Activated gamma-delta T cell (primary cell): ENCODE measurements around the gene CAPN8.

Source experiments
- DNase-seq: peaks from one replicate; lab custom pipeline; 2025; lab: John Stamatoyannopoulos, UW

Gene CAPN8

DNA sequence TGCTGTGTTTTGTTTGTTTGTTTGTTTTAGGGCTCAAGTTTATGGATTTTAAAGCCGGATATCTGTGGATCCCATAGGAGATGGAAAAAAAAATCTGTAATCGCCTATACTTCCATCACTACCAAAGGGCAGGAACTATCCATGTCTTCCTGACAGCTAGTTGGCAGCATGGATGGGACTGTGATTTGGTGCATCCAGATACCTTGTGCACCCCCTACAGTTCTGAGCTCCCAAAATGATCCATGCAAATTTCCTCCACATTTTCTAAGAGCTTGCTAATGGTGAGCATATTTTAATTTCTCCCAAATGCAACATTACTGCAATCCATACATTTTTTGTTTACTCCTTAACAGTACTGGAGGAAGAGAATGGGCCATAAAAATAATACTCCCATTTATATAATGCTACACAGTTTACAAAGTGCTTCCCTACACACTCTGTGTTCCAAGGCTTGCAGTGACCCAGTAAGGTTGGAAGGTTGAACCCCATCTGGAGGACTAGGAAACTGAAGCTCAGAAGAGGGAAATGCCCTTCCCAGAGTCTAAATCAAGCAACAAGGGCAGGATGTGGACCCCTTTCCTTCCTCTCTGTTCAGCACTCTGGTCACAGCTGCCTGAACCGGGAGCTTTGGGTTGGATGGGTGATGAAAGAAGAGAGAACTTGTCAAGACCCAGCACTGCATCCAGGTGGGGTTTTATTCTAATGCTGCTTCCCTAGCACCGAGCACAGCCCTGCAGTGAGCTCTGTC is 48.0 kb downstream of the CAPN8 start:
- no peak for DNase-seq

DNA sequence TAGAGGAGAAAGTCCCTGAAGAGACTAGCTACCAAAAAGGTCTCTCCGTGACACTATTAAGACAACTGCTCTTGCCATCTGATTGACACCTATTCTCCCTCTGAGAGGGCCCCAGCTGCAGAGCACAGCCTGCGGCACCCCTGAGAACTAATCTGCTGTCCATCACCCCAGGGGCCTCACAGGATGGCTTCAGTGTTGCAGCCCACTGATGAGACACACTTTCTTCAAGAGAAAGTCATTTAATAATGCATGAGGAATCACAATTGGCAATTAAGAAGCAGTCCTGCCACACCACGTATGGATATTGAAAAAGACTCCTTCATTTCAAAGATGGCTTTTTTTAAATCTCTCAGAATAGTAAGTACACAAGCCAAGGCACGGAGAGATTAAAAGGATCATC is 48.9 kb downstream of the CAPN8 start:
- DNase-seq: no peak

GRCh38 chr1:223611936-223612335 is 53.6 kb downstream of the CAPN8 start:
- no peak for DNase-seq

- DNase-seq: no peak
Observed at GRCh38 chr1:223609977-223610376, 55.5 kb downstream of the CAPN8 start.

GRCh38 chr1:223609066-223609465 is 56.4 kb downstream of the CAPN8 start:
- DNase-seq: no peak

- no peak for DNase-seq
Observed at GRCh38 chr1:223558512-223558911, 107.0 kb downstream of the CAPN8 start.

GRCh38 chr1:223557130-223557475 is 108.4 kb downstream of the CAPN8 start:
- DNase-seq: no peak

DNA sequence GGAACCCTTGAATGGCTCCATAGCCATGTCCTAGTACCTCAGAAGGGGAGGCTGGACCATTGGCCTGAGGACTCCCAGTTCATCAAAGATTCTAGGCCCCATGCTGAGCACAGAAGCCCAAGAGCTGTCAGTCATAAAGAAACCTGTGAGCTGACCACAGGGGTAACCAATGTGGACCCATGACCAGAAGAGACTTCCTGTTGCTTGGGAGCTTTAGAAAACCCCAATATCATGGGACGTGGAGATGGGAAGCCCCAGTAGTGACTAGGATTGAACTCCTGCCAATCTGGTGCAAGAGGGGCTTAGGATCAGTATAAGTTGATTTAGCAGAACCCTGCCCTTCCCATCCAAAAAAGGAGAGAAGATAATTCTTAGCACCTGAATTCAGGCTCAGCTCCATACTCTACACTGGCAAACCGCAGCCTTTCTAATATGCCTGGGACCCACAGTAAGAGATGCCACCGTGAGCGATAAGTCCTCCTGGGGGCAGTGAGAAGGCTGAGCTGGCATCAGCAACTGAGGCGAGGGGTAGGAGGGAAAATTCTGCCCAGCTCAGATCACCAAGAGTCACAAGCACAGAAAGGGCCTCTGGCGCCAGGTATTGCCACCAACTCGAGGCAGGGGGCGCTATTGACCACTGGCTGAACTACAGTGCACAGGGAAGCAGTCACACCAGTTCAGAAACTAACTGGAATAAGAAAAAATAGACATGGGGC is 108.9 kb downstream of the CAPN8 start:
- DNase-seq: no peak

DNA sequence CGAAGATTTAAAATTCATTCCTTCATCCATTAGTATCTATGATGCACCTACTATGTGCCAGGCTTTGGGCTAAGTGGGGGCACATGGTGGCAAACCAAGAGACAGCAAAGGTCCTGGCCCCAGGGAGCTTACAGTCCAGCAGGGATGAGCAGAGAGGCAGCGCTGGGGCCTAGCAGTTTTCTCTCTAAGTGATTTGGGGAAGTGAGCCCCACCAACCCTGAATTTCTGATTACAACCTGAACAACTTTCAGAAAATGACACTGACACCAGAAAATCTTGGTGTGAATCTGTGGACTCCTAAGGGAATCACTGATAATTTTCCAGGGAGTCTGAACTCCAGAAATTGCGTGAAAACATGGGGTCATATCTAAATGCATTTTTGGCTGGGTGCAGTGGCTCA is 111.5 kb downstream of the CAPN8 start:
- DNase-seq: no peak

- DNase-seq: no peak
Observed at GRCh38 chr1:223551610-223552009, 113.9 kb downstream of the CAPN8 start.

GRCh38 chr1:223549740-223550139 is 115.8 kb downstream of the CAPN8 start:
- no peak for DNase-seq

- DNase-seq: no peak
Observed at GRCh38 chr1:223547316-223548114, 118.0 kb downstream of the CAPN8 start.

- DNase-seq: no peak
Observed at GRCh38 chr1:223545343-223545742, 120.2 kb downstream of the CAPN8 start.

DNA sequence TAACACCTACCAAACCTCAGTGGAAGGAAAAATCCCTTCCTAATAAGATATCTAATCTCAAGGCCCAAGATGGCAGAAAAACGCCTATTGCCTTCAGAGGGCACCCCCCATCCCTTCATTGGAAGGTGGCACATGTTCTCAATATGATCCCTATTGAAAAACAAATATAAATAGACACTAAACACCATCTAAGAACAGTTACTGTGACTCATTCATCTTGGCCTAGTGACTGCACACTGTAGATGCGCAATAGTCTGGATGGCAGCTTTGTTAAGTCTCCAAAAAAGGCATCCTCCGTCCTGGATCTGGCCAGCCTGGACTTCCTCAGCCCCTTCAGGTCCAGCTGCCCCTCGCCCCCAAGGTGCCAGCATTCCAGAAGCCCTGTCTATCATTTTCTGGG is 121.9 kb downstream of the CAPN8 start:
- DNase-seq: no peak

- DNase-seq: no peak
Observed at GRCh38 chr1:223542831-223543230, 122.7 kb downstream of the CAPN8 start.

- DNase-seq: no peak
Observed at GRCh38 chr1:223540485-223541106, 124.9 kb downstream of the CAPN8 start.

GRCh38 chr1:223539750-223540149 is 125.8 kb downstream of the CAPN8 start:
- no peak for DNase-seq

DNA sequence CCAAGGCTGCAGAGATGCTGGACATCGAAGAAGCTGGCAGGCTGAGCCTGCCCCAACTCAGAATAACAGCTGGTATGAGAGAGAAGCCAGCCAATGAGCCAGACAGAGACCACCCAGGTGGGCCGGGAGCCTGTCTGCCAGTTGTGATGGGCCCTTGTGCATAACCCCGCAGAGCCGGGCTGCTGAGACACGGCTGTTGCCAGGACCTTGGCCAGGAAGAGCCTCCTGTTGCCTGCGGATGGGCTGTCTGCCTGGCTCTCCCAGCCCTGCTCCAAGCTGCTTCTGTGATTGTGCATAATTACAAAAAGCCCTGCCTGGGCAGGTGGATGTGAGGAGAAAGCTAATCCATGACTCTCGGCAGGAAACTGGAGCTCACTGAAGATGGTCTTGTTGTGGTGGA is 126.5 kb downstream of the CAPN8 start:
- no peak for DNase-seq

- no peak for DNase-seq
Observed at GRCh38 chr1:223535319-223535718, 130.2 kb downstream of the CAPN8 start.

DNA sequence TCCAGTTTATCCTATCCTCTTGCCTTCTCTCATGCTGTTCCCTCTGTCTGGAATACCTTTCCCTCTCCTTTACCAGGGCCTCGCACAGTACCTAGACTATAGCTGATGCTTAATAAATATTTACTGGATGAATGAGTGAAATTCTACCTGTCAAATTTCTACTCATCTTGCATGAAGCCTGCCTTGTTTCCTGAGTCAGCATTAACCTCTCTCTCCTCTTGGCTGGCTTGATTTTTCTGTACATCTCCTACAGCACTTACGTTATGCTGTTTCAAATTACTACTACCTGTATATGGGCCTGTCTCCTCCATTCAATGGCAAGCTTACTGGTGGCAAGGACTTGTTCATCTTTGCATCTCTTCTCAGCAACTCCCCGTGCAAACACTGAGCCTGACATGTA is 130.8 kb downstream of the CAPN8 start:
- no peak for DNase-seq

GRCh38 chr1:223533708-223534107 is 131.8 kb downstream of the CAPN8 start:
- no peak for DNase-seq

DNA sequence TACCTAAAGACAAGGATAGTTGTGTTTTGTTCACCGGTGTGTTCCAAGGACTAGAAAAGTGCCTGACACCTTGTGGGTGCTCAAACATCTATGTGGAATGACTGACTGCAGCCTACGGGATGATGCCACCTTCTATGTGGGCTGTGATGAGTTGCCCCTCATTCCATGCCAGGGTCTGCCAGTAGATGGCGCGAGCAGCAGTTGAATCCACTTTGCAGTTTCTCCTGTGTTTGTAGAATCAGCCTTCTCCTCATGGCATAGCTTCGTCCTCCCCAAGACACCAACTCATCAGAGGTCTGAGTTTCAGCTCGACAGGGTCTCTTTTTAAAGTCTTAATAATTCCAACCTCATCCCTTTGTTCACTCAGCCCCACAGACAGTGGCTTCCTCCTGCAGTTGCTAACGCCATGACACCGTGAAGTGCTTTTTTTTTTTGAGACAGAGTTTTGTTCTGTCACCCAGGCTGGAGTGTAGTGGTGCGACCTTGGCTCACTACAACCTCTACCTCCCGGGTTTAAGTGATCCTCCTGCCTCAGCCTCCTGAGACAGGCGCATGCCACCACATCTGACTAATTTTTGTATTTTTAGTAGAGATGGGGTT is 133.7 kb downstream of the CAPN8 start:
- no peak for DNase-seq
